ENCODE results near the gene IRAK1. TPM values are rescaled to one million over a fixed set of nuclear protein-coding genes. Genes with fewer than 3 reads are reported as not detected.

Gene IRAK1
- total RNA-seq, 1 experiment from 2014 or later, result 92.3 TPM

GRCh38 chrX:153973127-153974002, 46.3 kb downstream of the IRAK1 start:
- peak overlapping the region; percentile 46 to 75 for H3K4me3 ChIP-seq (replicated peaks in 1 of 2; ENCODE audit: low read depth in 1 of 2, low read length in 2 of 2)
- H3K4me1 ChIP-seq (ENCODE audit: control insufficient read depth in 1 of 2, insufficient read depth in 2 of 2, low read length in 2 of 2), result peaks cover 12 to 28% of the 10 kb centered on the region in 2 experiments
- H4K20me1 ChIP-seq (ENCODE audit: insufficient read depth), result no peaks in the 10 kb centered on the region
- TSS peak; percentile 83 for BruUV-seq (replicated peaks)
- peak overlapping the region; percentile 90 for H3K27ac ChIP-seq (ENCODE audit: low read depth, low read length)
- no peaks in the 10 kb centered on the region for H3K9me3 ChIP-seq (ENCODE audit: control insufficient read depth in 1 of 2, insufficient read depth in 1 of 2, low read depth in 1 of 2, low read length in 2 of 2)
- CTCF ChIA-PET, result no interaction called here
- H3K36me3 ChIP-seq (ENCODE audit: control insufficient read depth in 1 of 2, insufficient read depth in 2 of 2, low read length in 2 of 2), result peaks cover 0 to 6% of the 10 kb centered on the region in 2 experiments; a peak in 1 of 4 replicates
- H3K4me2 ChIP-seq (ENCODE audit: low read length), result peak overlapping the region; percentile 85
- no peaks in the 10 kb centered on the region for H3K9me2 ChIP-seq (ENCODE audit: insufficient read depth)
- POLR2A ChIA-PET, result interaction anchor here (0.9 to 1.3 kb wide), 2 partner anchors 10 to 26 kb away, joined by 3 read pairs; no protein-coding TSS in a partner anchor
- intact Hi-C loops (cut with micrococcal nuclease), result loop anchor here (10.0 kb wide), 1 partner anchor 421 kb away; the partner anchor contains the start of gene RPL10
- RAD21 ChIA-PET (ENCODE audit: low non-redundant PET in 1 of 2, low total read pairs in 2 of 2, uncharacterized antibody in 2 of 2, unreplicated experiment in 2 of 2), result no interaction called here
- TF ChIP-seq CBX3 (IDR thresholded peaks at IDR 0.05; ENCODE audit: low read depth), result no peak
- no peak for TF ChIP-seq CTCF (IDR thresholded peaks at IDR 0.05 in 2 of 3, conservative IDR thresholded peaks at IDR 0.05 in 1 of 3; ENCODE audit: borderline replicate concordance in 1 of 3, insufficient read depth in 1 of 3, low read depth in 2 of 3, low read length in 2 of 3)
- no peak for TF ChIP-seq ATF3 (IDR thresholded peaks at IDR 0.05)
- no peak for TF ChIP-seq EGR1 (IDR thresholded peaks at IDR 0.05; ENCODE audit: low read depth)
- peak; percentile 16; the same call in 1 of the 2 replicates for TF ChIP-seq ZFX (IDR thresholded peaks at IDR 0.05)
- no peak for TF ChIP-seq SRF (IDR thresholded peaks at IDR 0.05; ENCODE audit: low read depth)
- TF ChIP-seq SP1 (IDR thresholded peaks at IDR 0.05; ENCODE audit: low read depth), result no peak
- H2AFZ ChIP-seq (ENCODE audit: low read depth, low read length, poor library complexity, severe bottlenecking), result no peak overlapping the region
- no peaks in the 10 kb centered on the region for H3K27me3 ChIP-seq (ENCODE audit: insufficient read depth, low read length)
- ATAC-seq (no peak), DNase-seq (ENCODE audit: low read depth, low spot score) (no peak)
- H3K9ac ChIP-seq (ENCODE audit: low read length), result peak overlapping the region; percentile 95
- peaks cover 37% of the 10 kb centered on the region for H3K79me2 ChIP-seq (ENCODE audit: insufficient read depth, low read length)
